ENCODE data around the gene SLC9B2.

Gene SLC9B2

GRCh38 chr4:103075894-103076746, 441 bp downstream of the SLC9B2 start:
- DNase-seq (ENCODE audit: low read depth), result peak; percentile 71

GRCh38 chr4:103075435-103075893, 1.1 kb downstream of the SLC9B2 start:
- DNase-seq (ENCODE audit: low read depth), result peak; percentile 44

GRCh38 chr4:103074744-103075434, 1.7 kb downstream of the SLC9B2 start:
- DNase-seq (ENCODE audit: low read depth), result peak; percentile 40

- peak; percentile 10 for DNase-seq (ENCODE audit: low read depth)
Observed at GRCh38 chr4:103073792-103074438, 2.6 kb downstream of the SLC9B2 start.

GRCh38 chr4:103067841-103068547, 8.6 kb downstream of the SLC9B2 start:
- peak; percentile 68 for DNase-seq (ENCODE audit: low read depth)

- no peak for DNase-seq (ENCODE audit: low read depth)
Observed at GRCh38 chr4:103060453-103061148, 16.0 kb downstream of the SLC9B2 start.

- DNase-seq (ENCODE audit: low read depth), result no peak
Observed at GRCh38 chr4:103054030-103054429, 22.5 kb downstream of the SLC9B2 start.

GRCh38 chr4:103052779-103053178, 23.8 kb downstream of the SLC9B2 start:
- no peak for DNase-seq (ENCODE audit: low read depth)

- DNase-seq (ENCODE audit: low read depth), result no peak
Observed at GRCh38 chr4:103052145-103052544, 24.4 kb downstream of the SLC9B2 start.

- DNase-seq (ENCODE audit: low read depth), result peak; percentile 10
Observed at GRCh38 chr4:103050736-103051436, 25.7 kb downstream of the SLC9B2 start.

- peak; percentile 67 for DNase-seq (ENCODE audit: low read depth)
Observed at GRCh38 chr4:103046416-103047290, 29.9 kb downstream of the SLC9B2 start.

- no peak for DNase-seq (ENCODE audit: low read depth)
Observed at GRCh38 chr4:103044183-103044582, 32.4 kb downstream of the SLC9B2 start.

- DNase-seq (ENCODE audit: low read depth), result no peak
Observed at GRCh38 chr4:103036169-103036568, 40.4 kb downstream of the SLC9B2 start.

- peak; percentile 60 for DNase-seq (ENCODE audit: low read depth)
Observed at GRCh38 chr4:103032574-103032973, 44.0 kb downstream of the SLC9B2 start.

GRCh38 chr4:103030791-103031190, 45.8 kb downstream of the SLC9B2 start:
- DNase-seq (ENCODE audit: low read depth), result no peak

GRCh38 chr4:103029300-103029699, 47.3 kb downstream of the SLC9B2 start:
- no peak for DNase-seq (ENCODE audit: low read depth)

GRCh38 chr4:103026868-103027267, 49.7 kb downstream of the SLC9B2 start:
- no peak for DNase-seq (ENCODE audit: low read depth)

- no peak for DNase-seq (ENCODE audit: low read depth)
Observed at GRCh38 chr4:103024996-103025395, 51.6 kb downstream of the SLC9B2 start.

GRCh38 chr4:103021120-103021519, 55.4 kb downstream of the SLC9B2 start:
- no peak for DNase-seq (ENCODE audit: low read depth)
